Measurements from ENCODE around the gene MZF1. TPM values are rescaled to one million over a fixed set of nuclear protein-coding genes. Genes with fewer than 3 reads are reported as not detected.

MZF1 gene
- polyA plus RNA-seq, 3 donors: 27.6 to 65.3 (median 34.1) TPM

- DNase-seq (ENCODE audit: extremely low read depth in 1 of 11, low read depth in 9 of 11, low spot score in 4 of 11): no peak
These were observed 50.4 kb downstream of the MZF1 start for GRCh38 chr19:58522709-58523108.

GRCh38 chr19:58521651-58522050, 51.5 kb downstream of the MZF1 start:
- no peak for DNase-seq (ENCODE audit: extremely low read depth in 1 of 11, low read depth in 9 of 11, low spot score in 4 of 11)

- DNase-seq (ENCODE audit: extremely low read depth in 1 of 11, low read depth in 9 of 11, low spot score in 4 of 11): no peak
These were observed 52.9 kb downstream of the MZF1 start for GRCh38 chr19:58520257-58520599.

GRCh38 chr19:58519355-58520256, 53.5 kb downstream of the MZF1 start, which contains the start of gene ZBTB45:
ZBTB45 (minus strand) TSS chr19:58519810; CDS start chr19:58517673, 2,137 bp downstream.
- peak; percentile 83 to 95 (median 91) for DNase-seq (ENCODE audit: extremely low read depth in 1 of 11, low read depth in 9 of 11, low spot score in 4 of 11)

GRCh38 chr19:58519087-58519354, 54.1 kb downstream of the MZF1 start:
- DNase-seq (ENCODE audit: extremely low read depth in 1 of 11, low read depth in 9 of 11, low spot score in 4 of 11): peak in 9 of 11 donors; percentile 47 to 70 (median 64)

GRCh38 chr19:58518256-58519086, 54.7 kb downstream of the MZF1 start:
- no peak for DNase-seq (ENCODE audit: extremely low read depth in 1 of 11, low read depth in 9 of 11, low spot score in 4 of 11)

- no peak for DNase-seq (ENCODE audit: extremely low read depth in 1 of 11, low read depth in 9 of 11, low spot score in 4 of 11)
These were observed 55.9 kb downstream of the MZF1 start for GRCh38 chr19:58516964-58517833.

GRCh38 chr19:58516246-58516836, 56.8 kb downstream of the MZF1 start:
- DNase-seq (ENCODE audit: extremely low read depth in 1 of 11, low read depth in 9 of 11, low spot score in 4 of 11): no peak

- DNase-seq (ENCODE audit: extremely low read depth in 1 of 11, low read depth in 9 of 11, low spot score in 4 of 11): no peak
These were observed 57.9 kb downstream of the MZF1 start for GRCh38 chr19:58515259-58515658.

GRCh38 chr19:58514564-58515022, 58.5 kb downstream of the MZF1 start:
- no peak for DNase-seq (ENCODE audit: extremely low read depth in 1 of 11, low read depth in 9 of 11, low spot score in 4 of 11)

- DNase-seq (ENCODE audit: extremely low read depth in 1 of 11, low read depth in 9 of 11, low spot score in 4 of 11): peak in 10 of 11 donors; percentile 67 to 86 (median 81)
These were observed 59.2 kb downstream of the MZF1 start for GRCh38 chr19:58513694-58514563.

- no peak for DNase-seq (ENCODE audit: extremely low read depth in 1 of 11, low read depth in 9 of 11, low spot score in 4 of 11)
These were observed 59.9 kb downstream of the MZF1 start for GRCh38 chr19:58513213-58513693.

Other genes starting within 250 kb of the MZF1 start
- 1 to 10 TPM; 3.6 to 3.8 (median 3.6) TPM for gene ZSCAN22, start 246.3 kb downstream of the MZF1 start, polyA plus RNA-seq (ENCODE audit: insufficient read length in 3 of 3)
- gene A1BG, start 219.8 kb downstream of the MZF1 start, polyA plus RNA-seq (ENCODE audit: insufficient read length in 3 of 3): 1 to 10 TPM in 2 of 3 donors, under 1 TPM in 1; 0.45 to 2.0 (median 1.5) TPM
- 1 to 10 TPM; 3.7 to 6.2 (median 5.2) TPM for gene ZNF497, start 210.6 kb downstream of the MZF1 start, polyA plus RNA-seq (ENCODE audit: insufficient read length in 3 of 3)
- gene ZNF837, start 192.3 kb downstream of the MZF1 start, polyA plus RNA-seq (ENCODE audit: insufficient read length in 3 of 3): 1 to 10 TPM; 3.3 to 6.0 (median 4.5) TPM
- gene RPS5, start 186.1 kb downstream of the MZF1 start, polyA plus RNA-seq (ENCODE audit: insufficient read length in 3 of 3): 1,000 to 10,000 TPM in 2 of 3 donors, 100 to 1,000 TPM in 1; 862 to 1,069 (median 1,060) TPM
- gene RNF225, start 177.7 kb downstream of the MZF1 start, polyA plus RNA-seq (ENCODE audit: insufficient read length in 3 of 3): not detected
- 10 to 100 TPM; 13.3 to 15.0 (median 13.3) TPM for gene ZNF584, start 164.7 kb downstream of the MZF1 start, polyA plus RNA-seq (ENCODE audit: insufficient read length in 3 of 3)
- gene ZNF132, start 133.2 kb downstream of the MZF1 start, polyA plus RNA-seq (ENCODE audit: insufficient read length in 3 of 3): 10 to 100 TPM; 14.0 to 17.0 (median 14.1) TPM
- 1 to 10 TPM; 5.2 to 7.4 (median 7.3) TPM for gene ZNF324B, start 121.7 kb downstream of the MZF1 start, polyA plus RNA-seq (ENCODE audit: insufficient read length in 3 of 3)
- gene ZNF324, start 106.3 kb downstream of the MZF1 start, polyA plus RNA-seq (ENCODE audit: insufficient read length in 3 of 3): 10 to 100 TPM in 2 of 3 donors, 1 to 10 TPM in 1; 7.3 to 11.5 (median 10.6) TPM
- 10 to 100 TPM; 11.7 to 19.5 (median 17.7) TPM for gene ZNF446, start 97.0 kb downstream of the MZF1 start, polyA plus RNA-seq (ENCODE audit: insufficient read length in 3 of 3)
- gene SLC27A5, start 61.3 kb downstream of the MZF1 start, polyA plus RNA-seq (ENCODE audit: insufficient read length in 3 of 3): 10 to 100 TPM in 2 of 3 donors, 1 to 10 TPM in 1; 7.8 to 13.4 (median 11.5) TPM
- 10 to 100 TPM in 2 of 3 donors, 1 to 10 TPM in 1; 8.7 to 15.0 (median 14.4) TPM for gene ZBTB45, start 53.5 kb downstream of the MZF1 start, polyA plus RNA-seq (ENCODE audit: insufficient read length in 3 of 3)
- 100 to 1,000 TPM; 672 to 838 (median 719) TPM for gene TRIM28, start 29.3 kb downstream of the MZF1 start, polyA plus RNA-seq (ENCODE audit: insufficient read length in 3 of 3)
- gene CHMP2A, start 18.2 kb downstream of the MZF1 start, polyA plus RNA-seq (ENCODE audit: insufficient read length in 3 of 3): 100 to 1,000 TPM; 108 to 132 (median 128) TPM
- gene UBE2M, start 14.7 kb downstream of the MZF1 start, polyA plus RNA-seq (ENCODE audit: insufficient read length in 3 of 3): 100 to 1,000 TPM in 1 of 3 donors, 10 to 100 TPM in 2; 87.9 to 107 (median 91.5) TPM

Data from renal cortex interstitium (tissue), 11 donors.